Right kidney (tissue), 1 donor: ENCODE measurements around the gene STAT4.

Source experiments
- DNase-seq: peaks from one replicate; pipeline ENCODE4 v3.0.0-alpha.2; 2016

STAT4 gene

GRCh38 chr2:190994148-190994547 is 156.6 kb downstream of the STAT4 start:
- DNase-seq: no peak

- DNase-seq: no peak
These were observed 157.5 kb downstream of the STAT4 start for GRCh38 chr2:190993292-190993643.

GRCh38 chr2:190990132-190990531 is 160.7 kb downstream of the STAT4 start:
- no peak for DNase-seq

GRCh38 chr2:190988910-190989309 is 161.9 kb downstream of the STAT4 start:
- DNase-seq: no peak

- no peak for DNase-seq
These were observed 162.9 kb downstream of the STAT4 start for GRCh38 chr2:190987938-190988337.

GRCh38 chr2:190987116-190987515 is 163.7 kb downstream of the STAT4 start:
- DNase-seq: no peak

GRCh38 chr2:190986221-190986953 is 164.4 kb downstream of the STAT4 start:
- no peak for DNase-seq

- DNase-seq: no peak
These were observed 166.2 kb downstream of the STAT4 start for GRCh38 chr2:190984595-190984994.

GRCh38 chr2:190982262-190983034 is 168.3 kb downstream of the STAT4 start:
- no peak for DNase-seq

- no peak for DNase-seq
These were observed 169.1 kb downstream of the STAT4 start for GRCh38 chr2:190981733-190982132.

GRCh38 chr2:190981333-190981732 is 169.5 kb downstream of the STAT4 start:
- DNase-seq: no peak

- no peak for DNase-seq
These were observed 170.1 kb downstream of the STAT4 start for GRCh38 chr2:190980630-190981209.

GRCh38 chr2:190979906-190980629 is 170.7 kb downstream of the STAT4 start:
- DNase-seq: peak; percentile 78
